Pancreas (tissue), 10 donors: ENCODE data around the gene ZNF253. TPM values are rescaled to one million over a fixed set of nuclear protein-coding genes. Genes with fewer than 3 reads are reported as not detected.
A peak's percentile ranks its signal among the peaks of the same experiment; 100 is the strongest.
"Not testable (repeated sequence)": the region's sequence is repeated elsewhere in the genome, so short reads cannot be mapped to it uniquely, and the experiment has no call there.

Source experiments
- ATAC-seq, 4 donors: fragments of 200-7000 bp; cut with Tn5 transposase; one replicate each; pipeline versions ENCODE4 v1.8.0 to v1.9.1; 2020; ENCODE audit warnings: mild to moderate bottlenecking in 4 of 4, moderate library complexity in 4 of 4
- DNase-seq, 6 donors: peaks; one replicate each; pipeline ENCODE4 v3.0.0-alpha.2; 2020
- FAIRE-seq: peaks from 2 replicates; lab custom pipeline; 2012; peaks lifted over from hg19 to GRCh38; lab: Jason Lieb, UNC
- H3K27ac ChIP-seq, 4 donors: fragments of 200-600 bp; sonication (generic); 1 replicate in 3 of 4; 2 replicates in 1 of 4; pipeline versions ENCODE4 v1.5.0 to v1.8.0; 2020
- H3K27me3 ChIP-seq, 4 donors: fragments of 200-600 bp; one replicate each; pipeline ENCODE4 v1.8.0; 2021
- H3K36me3 ChIP-seq, 3 donors: fragments of 200-600 bp; sonication (generic) in 1 of 3; one replicate each; pipeline versions ENCODE4 v1.5.0 to v1.8.0; 2020 to 2021
- H3K4me1 ChIP-seq, 3 donors: fragments of 200-600 bp; one replicate each; pipeline ENCODE4 v1.8.0; 2021
- H3K4me3 ChIP-seq, 4 donors: fragments of 200-600 bp; sonication (generic) in 2 of 4; one replicate each; pipeline versions ENCODE4 v1.5.0 to v1.8.0; 2020 to 2021
- H3K9me3 ChIP-seq, 4 donors: fragments of 200-600 bp; one replicate each; pipeline ENCODE4 v1.8.0; 2021
- WGBS, 2 donors: extraction: QIAGEN DNeasy Blood & Tissue Kit; methylation state at CpG; one replicate each; pipeline ENCODE4 v1.1.7; 2013; 5-methylcytosine and 5-hydroxymethylcytosine counted together
- intact Hi-C, 3 donors: fragments of 100-400 bp; cut with DNase I; formaldehyde crosslinking; loops; one replicate each; pipeline versions ENCODE4 v1.11.1 to v1.14.2; 2022
- polyA plus RNA-seq, 2 donors: library from polyadenylated mRNA; stranded (reverse); fragments of 200-250 nt; gene quantifications; one replicate each; pipeline ENCODE4 v1.2.3, GENCODE V29; 2013
- total RNA-seq, 6 donors: library from RNA; stranded (reverse); fragmentation: NEBNext Ultra II Directional in 4 of 6; extraction: Animal tissue kit (Norgen Biotek cat#: 25700) in 4 of 6; gene quantifications; one replicate each; pipeline versions ENCODE4 v1.2.1 to v1.2.4, GENCODE V29; 2021 to 2023
- TF ChIP-seq, protein P1 (sequence below), 4 donors: fragments of 200-600 bp; sonication (generic) in 3 of 4; IDR thresholded peaks; one replicate each; pipeline versions ENCODE4 v1.5.0 to v1.8.0; 2021; ENCODE audit warnings: antibody characterized with exemption in 4 of 4
- donor health status: healthy with polysubstance abuse.
- donor health status: DM: no; HTN: no; CAD: no; lungs with moderate emphysema.
- donor health status: DM: no; HTN: no; CAD: no.
- donor health status: control.
- donor health status: control.
- donor health status: Bipolar disorder and iron deficiency.
- donor health status: DM: yes; HTN: yes; CAD: no.
- donor health status: DM: no; HTN: no; CAD: no.
- donor health status: DM: no; HTN: no; CAD: no.
- donor health status: DM: yes; HTN: yes; CAD: no.

Gene ZNF253
- total and polyA plus RNA-seq, 8 donors = 2.3 to 12.7 (median 5.4) TPM

DNA sequence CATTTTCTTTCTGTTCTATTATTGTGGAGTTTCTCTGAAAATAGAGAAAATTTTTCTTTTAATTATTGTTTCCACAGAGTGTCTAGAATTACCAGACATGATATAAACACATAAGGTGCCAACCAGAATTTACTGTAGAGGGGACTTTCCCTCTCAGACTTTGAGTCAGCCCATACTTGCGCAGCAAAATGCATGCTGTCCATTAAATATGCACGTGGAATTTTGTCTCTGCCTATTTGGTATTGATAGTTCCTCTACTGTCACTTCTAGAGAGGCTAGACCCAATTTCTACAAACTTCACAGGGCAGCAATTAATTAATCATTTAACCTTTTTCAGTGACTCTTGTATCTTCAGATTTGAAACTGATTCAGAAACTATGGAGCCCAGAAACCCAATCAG is 44.0 kb downstream of the ZNF253 start:
- H3K4me3 ChIP-seq = no peak overlapping the region
- WGBS, 2 donors = 89 to 95% methylated on average over 2 of the region's 2 CpGs
- H3K36me3 ChIP-seq = no peaks in the 10 kb centered on the region
- H3K9me3 ChIP-seq = no peaks in the 10 kb centered on the region
- ATAC-seq (no peak), FAIRE-seq (no peak), DNase-seq (no peak)
- TF ChIP-seq, protein P1, sequence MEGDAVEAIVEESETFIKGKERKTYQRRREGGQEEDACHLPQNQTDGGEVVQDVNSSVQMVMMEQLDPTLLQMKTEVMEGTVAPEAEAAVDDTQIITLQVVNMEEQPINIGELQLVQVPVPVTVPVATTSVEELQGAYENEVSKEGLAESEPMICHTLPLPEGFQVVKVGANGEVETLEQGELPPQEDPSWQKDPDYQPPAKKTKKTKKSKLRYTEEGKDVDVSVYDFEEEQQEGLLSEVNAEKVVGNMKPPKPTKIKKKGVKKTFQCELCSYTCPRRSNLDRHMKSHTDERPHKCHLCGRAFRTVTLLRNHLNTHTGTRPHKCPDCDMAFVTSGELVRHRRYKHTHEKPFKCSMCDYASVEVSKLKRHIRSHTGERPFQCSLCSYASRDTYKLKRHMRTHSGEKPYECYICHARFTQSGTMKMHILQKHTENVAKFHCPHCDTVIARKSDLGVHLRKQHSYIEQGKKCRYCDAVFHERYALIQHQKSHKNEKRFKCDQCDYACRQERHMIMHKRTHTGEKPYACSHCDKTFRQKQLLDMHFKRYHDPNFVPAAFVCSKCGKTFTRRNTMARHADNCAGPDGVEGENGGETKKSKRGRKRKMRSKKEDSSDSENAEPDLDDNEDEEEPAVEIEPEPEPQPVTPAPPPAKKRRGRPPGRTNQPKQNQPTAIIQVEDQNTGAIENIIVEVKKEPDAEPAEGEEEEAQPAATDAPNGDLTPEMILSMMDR (IDR thresholded peaks at IDR 0.05) = no peak
- no peak overlapping the region for H3K27ac ChIP-seq
- no peaks in the 10 kb centered on the region for H3K27me3 ChIP-seq
- no peaks in the 10 kb centered on the region for H3K4me1 ChIP-seq
- intact Hi-C loops = no loop called here

DNA sequence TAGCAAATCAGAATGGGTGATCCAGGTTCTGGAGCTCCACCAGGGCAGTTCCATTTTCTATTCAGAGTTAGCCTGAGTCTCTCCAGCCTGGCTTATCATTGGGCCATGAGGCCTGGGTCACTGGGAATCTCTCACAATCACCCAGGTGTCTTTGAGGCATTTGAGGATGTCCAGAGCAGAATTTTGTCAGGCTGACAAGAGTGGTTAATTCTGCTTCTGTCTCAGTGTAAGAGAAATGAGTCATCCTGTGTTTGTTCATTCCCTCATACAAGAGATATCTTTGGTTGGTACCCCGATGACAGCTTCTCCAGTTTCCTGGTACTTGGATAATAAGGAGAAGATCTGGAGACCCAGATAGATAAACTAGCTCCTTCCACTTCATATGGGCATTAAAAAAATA is 45.5 kb downstream of the ZNF253 start:
- H3K4me3 ChIP-seq = no peak overlapping the region

DNA sequence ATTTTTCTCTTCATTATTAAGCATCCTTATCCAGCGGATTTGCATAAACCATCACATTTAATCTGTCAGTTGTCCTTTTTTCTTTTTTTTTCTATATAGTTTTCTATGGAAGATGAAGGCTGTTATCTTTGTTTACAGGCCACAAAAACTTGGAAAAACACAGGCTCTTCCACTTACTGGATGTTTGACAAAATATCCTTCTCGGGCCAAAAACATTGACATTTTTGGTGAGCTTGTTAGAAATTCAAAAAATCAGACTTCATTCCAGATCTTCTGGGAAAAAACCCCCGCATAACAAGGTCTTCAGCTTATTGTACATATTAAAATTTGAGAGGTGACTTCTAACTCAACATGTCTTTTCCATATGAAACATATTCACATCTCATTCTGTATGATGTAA is 48.9 kb downstream of the ZNF253 start:
- no peak for ATAC-seq
- intact Hi-C loops = no loop called here
- Histone ChIP-seq H3K9me3 (no peaks in the 10 kb centered on the region), H3K4me3 (no peak overlapping the region), H3K27me3 (no peaks in the 10 kb centered on the region), H3K27ac (no peak overlapping the region), H3K36me3 (no peaks in the 10 kb centered on the region), H3K4me1 (no peaks in the 10 kb centered on the region)
- WGBS, 2 donors = 56 to 61% methylated on average over 3 of the region's 3 CpGs
- no peak for DNase-seq
- no peak for FAIRE-seq
- TF ChIP-seq, protein P1 (IDR thresholded peaks at IDR 0.05) = no peak

More for the DNA sequence above, 45.5 kb downstream of the ZNF253 start:
- no peaks in the 10 kb centered on the region for H3K27me3 ChIP-seq
- H3K9me3 ChIP-seq = no peaks in the 10 kb centered on the region
- no peak for DNase-seq
- no peak for ATAC-seq
- H3K27ac ChIP-seq = no peak overlapping the region
- 71 to 81% methylated on average over 1 of the region's 1 CpG for WGBS, 2 donors
- no peaks in the 10 kb centered on the region for H3K4me1 ChIP-seq
- TF ChIP-seq, protein P1 (IDR thresholded peaks at IDR 0.05) = no peak
- H3K36me3 ChIP-seq = no peaks in the 10 kb centered on the region
- FAIRE-seq = no peak
- intact Hi-C loops = no loop called here

DNA sequence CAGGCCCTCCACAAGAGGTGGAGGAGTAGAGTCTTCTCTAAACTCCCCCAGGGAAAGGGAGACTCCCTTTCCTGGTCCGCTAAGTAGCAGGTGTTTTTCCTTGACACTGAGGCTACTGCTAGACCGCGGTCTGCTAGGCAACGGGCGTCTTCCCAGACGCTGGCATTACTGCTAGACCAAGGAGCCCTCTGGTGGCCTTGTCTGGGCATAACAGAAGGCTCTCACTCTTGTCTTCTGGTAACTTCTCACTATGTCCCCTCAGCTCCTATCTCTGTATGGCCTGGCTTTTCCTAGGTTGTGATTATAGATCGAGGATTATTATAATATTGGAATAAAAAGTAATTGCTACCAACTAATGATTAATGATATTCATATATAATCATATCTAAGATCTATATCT is 64.7 kb downstream of the ZNF253 start:
- H3K36me3 ChIP-seq, ATAC-seq, H3K27me3 ChIP-seq, FAIRE-seq, H3K9me3 ChIP-seq, H3K27ac ChIP-seq, H3K4me3 ChIP-seq, intact Hi-C loops, H3K4me1 ChIP-seq: not testable (repeated sequence)
- 44 to 46% methylated on average over 7 of the region's 7 CpGs for WGBS, 2 donors
- TF ChIP-seq, protein P1 (IDR thresholded peaks at IDR 0.05) = peak; percentile 28 to 60 (median 34)
- DNase-seq = peak; percentile 32 to 83 (median 62)

DNA sequence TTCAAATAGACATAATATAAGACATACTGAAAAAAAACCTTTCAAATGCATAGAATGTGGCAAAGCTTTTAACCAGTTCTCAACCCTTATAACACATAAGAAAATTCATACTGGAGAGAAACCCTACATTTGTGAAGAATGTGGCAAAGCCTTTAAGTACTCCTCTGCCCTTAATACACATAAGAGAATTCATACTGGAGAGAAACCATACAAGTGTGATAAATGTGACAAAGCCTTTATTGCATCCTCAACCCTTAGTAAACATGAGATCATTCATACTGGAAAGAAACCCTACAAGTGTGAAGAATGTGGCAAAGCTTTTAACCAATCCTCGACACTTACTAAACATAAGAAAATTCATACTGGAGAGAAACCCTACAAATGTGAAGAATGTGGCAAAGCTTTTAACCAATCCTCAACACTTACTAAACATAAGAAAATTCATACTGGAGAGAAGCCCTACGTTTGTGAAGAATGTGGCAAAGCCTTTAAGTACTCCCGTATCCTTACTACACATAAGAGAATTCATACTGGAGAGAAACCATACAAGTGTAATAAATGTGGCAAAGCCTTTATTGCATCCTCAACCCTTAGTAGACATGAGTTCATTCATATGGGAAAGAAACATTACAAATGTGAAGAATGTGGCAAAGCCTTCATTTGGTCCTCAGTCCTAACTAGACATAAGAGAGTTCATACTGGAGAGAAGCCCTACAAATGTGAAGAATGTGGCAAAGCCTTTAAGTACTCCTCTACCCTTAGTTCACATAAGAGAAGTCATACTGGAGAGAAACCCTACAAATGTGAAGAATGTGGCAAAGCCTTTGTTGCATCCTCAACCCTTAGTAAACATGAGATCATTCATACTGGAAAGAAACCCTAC is 68.0 kb downstream of the ZNF253 start:
- H3K27me3 ChIP-seq, intact Hi-C loops, H3K27ac ChIP-seq, DNase-seq, H3K36me3 ChIP-seq, H3K9me3 ChIP-seq, H3K4me3 ChIP-seq, H3K4me1 ChIP-seq, ATAC-seq, FAIRE-seq: not testable (repeated sequence)
- 89 to 94% methylated on average over 3 of the region's 3 CpGs for WGBS, 2 donors
